Smooth muscle cell (in vitro differentiated cells): ENCODE data around the gene TLCD3B. TPM values are rescaled to one million over a fixed set of nuclear protein-coding genes. Genes with fewer than 3 reads are reported as not detected.

Experiments used
- DNase-seq: peaks from one replicate; lab custom pipeline; 2025; ENCODE audit not compliant: unreplicated experiment; lab: John Stamatoyannopoulos, UW
- H2AFZ ChIP-seq: fragments of 200-600 bp; sonication (generic); 2 replicates; pipeline ENCODE4 v1.6.0; 2016; ENCODE audit warnings: antibody characterized with exemption, low read depth, mild to moderate bottlenecking
- H3F3A ChIP-seq: fragments of 200-600 bp; sonication (generic); 2 replicates; pipeline ENCODE4 v1.6.0; 2017; ENCODE audit warnings: antibody characterized with exemption, low read depth
- H3K27ac ChIP-seq: fragments of 200-600 bp; sonication (generic); 2 replicates; pipeline ENCODE4 v1.5.1; 2016; ENCODE audit warnings: low read depth, mild to moderate bottlenecking
- H3K27me3 ChIP-seq: fragments of 200-600 bp; sonication (generic); 2 replicates; pipeline ENCODE4 v1.6.1; 2016; ENCODE audit warnings: low read depth, mild to moderate bottlenecking
- H3K36me3 ChIP-seq: fragments of 200-600 bp; sonication (generic); 2 replicates; pipeline ENCODE4 v1.5.1; 2016; ENCODE audit warnings: low read depth
- H3K4me1 ChIP-seq: fragments of 200-600 bp; sonication (generic); 2 replicates; pipeline ENCODE4 v1.5.1; 2016; ENCODE audit warnings: low read depth
- H3K4me2 ChIP-seq: fragments of 200-600 bp; sonication (generic); 2 replicates; pipeline ENCODE4 v1.6.0; 2016; ENCODE audit warnings: mild to moderate bottlenecking
- H3K4me3 ChIP-seq: fragments of 200-600 bp; sonication (generic); 2 replicates; pipeline ENCODE4 v1.5.1; 2016; ENCODE audit warnings: mild to moderate bottlenecking
- H3K79me2 ChIP-seq: fragments of 200-600 bp; sonication (generic); 2 replicates; pipeline ENCODE4 v1.6.0; 2016; ENCODE audit warnings: low read depth, mild to moderate bottlenecking
- H3K9ac ChIP-seq: fragments of 200-600 bp; sonication (generic); 2 replicates; pipeline ENCODE4 v1.6.0; 2016; ENCODE audit warnings: low read depth
- H3K9me3 ChIP-seq: fragments of 200-600 bp; sonication (generic); replicated peaks from 2 replicates; pipeline ENCODE4 v1.5.1; 2016; ENCODE audit warnings: low read depth
- H4K20me1 ChIP-seq: fragments of 200-600 bp; sonication (generic); 2 replicates; pipeline ENCODE4 v1.6.0; 2016; ENCODE audit warnings: low read depth
- WGBS: methylation state at CpG from one replicate; pipeline ENCODE4 v1.1.7; 2016; ENCODE audit warnings: low lambda C conversion rate; 5-methylcytosine and 5-hydroxymethylcytosine counted together
- polyA plus RNA-seq: library from polyadenylated mRNA; unstranded; fragments of >200 nt; fragmentation: Nextera tagmentation; extraction: Ambion mirVana; gene quantifications from 2 replicates; pipeline ENCODE4 v1.2.1, GENCODE V29; 2016
- total RNA-seq: library from RNA; depleted of rRNA; stranded (reverse); fragments of >200 nt; gene quantifications from 2 replicates; pipeline ENCODE4 v1.2.3, GENCODE V29; 2014
- TF ChIP-seq, protein P1 (sequence below): fragments of 200-600 bp; sonication (generic); IDR thresholded peaks from 2 replicates; pipeline ENCODE4 v1.5.1; 2017; ENCODE audit warnings: borderline replicate concordance, mild to moderate bottlenecking, antibody characterized with exemption; ENCODE audit not compliant: insufficient read depth, poor library complexity, severe bottlenecking

The TLCD3B gene
- total and polyA plus RNA-seq, 2 experiments from 2014 or later = 0.45 to 0.48 TPM

GRCh38 chr16:29986231-29986630 is 44.8 kb downstream of the TLCD3B start:
- Histone ChIP-seq H3K4me3 (no peak overlapping the region), H3K4me2 (no peak overlapping the region), H3F3A (peaks cover 4% of the 10 kb centered on the region), H4K20me1 (no peaks in the 10 kb centered on the region), H3K27me3 (no peaks in the 10 kb centered on the region), H3K4me1 (no peaks in the 10 kb centered on the region), H3K9me3 (no peaks in the 10 kb centered on the region), H2AFZ (no peak overlapping the region), H3K79me2 (no peaks in the 10 kb centered on the region), H3K9ac (no peak overlapping the region), H3K36me3 (no peaks in the 10 kb centered on the region), H3K27ac (no peak overlapping the region)
- no peak for DNase-seq
- TF ChIP-seq, protein P1, sequence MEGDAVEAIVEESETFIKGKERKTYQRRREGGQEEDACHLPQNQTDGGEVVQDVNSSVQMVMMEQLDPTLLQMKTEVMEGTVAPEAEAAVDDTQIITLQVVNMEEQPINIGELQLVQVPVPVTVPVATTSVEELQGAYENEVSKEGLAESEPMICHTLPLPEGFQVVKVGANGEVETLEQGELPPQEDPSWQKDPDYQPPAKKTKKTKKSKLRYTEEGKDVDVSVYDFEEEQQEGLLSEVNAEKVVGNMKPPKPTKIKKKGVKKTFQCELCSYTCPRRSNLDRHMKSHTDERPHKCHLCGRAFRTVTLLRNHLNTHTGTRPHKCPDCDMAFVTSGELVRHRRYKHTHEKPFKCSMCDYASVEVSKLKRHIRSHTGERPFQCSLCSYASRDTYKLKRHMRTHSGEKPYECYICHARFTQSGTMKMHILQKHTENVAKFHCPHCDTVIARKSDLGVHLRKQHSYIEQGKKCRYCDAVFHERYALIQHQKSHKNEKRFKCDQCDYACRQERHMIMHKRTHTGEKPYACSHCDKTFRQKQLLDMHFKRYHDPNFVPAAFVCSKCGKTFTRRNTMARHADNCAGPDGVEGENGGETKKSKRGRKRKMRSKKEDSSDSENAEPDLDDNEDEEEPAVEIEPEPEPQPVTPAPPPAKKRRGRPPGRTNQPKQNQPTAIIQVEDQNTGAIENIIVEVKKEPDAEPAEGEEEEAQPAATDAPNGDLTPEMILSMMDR = no peak
- 97% methylated on average over 20 of the region's 20 CpGs for WGBS

DNA sequence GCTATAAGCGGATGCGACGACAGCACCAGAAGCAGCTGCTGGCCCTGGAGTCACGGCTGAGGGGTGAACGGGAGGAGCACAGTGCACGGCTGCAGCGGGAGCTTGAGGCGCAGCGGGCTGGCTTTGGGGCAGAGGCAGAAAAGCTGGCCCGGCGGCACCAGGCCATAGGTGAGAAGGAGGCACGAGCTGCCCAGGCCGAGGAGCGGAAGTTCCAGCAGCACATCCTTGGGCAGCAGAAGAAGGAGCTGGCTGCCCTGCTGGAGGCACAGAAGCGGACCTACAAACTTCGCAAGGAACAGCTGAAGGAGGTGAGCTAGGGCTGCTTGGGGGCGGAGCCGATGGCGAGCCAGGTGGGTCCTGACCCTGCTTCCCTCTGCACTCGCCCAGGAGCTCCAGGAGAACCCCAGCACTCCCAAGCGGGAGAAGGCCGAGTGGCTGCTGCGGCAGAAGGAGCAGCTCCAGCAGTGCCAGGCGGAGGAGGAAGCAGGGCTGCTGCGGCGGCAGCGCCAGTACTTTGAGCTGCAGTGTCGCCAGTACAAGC is 45.7 kb downstream of the TLCD3B start:
- Histone ChIP-seq H3K9ac (no peak overlapping the region), H3K4me2 (no peak overlapping the region), H3K4me3 (no peak overlapping the region), H4K20me1 (peaks cover 4% of the 10 kb centered on the region), H3K9me3 (no peaks in the 10 kb centered on the region), H3K27me3 (no peaks in the 10 kb centered on the region), H3K79me2 (no peaks in the 10 kb centered on the region), H3K27ac (no peak overlapping the region), H3F3A (peaks cover 2% of the 10 kb centered on the region), H3K36me3 (peaks cover 5% of the 10 kb centered on the region), H3K4me1 (no peaks in the 10 kb centered on the region), H2AFZ (no peak overlapping the region)
- WGBS = 96% methylated on average over 28 of the region's 28 CpGs
- TF ChIP-seq, protein P1 = no peak
- no peak for DNase-seq

DNA sequence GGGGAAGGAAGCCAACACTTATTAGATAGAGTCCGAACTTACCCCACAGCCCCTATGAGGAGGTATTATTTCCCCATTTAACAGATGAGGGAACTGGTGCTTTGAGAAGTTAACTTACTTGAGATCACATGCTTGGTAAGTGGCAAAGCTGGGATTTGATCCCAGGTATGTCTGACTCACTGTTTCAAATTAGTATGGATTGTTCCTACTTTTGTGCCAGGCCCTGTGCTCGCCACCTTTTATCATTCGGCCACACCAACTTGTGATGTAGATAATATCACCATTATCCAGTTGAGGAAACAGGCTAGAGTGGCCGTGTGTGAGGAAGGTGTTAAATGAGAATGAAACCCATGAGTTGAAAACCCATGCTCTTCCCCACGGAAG is 46.3 kb downstream of the TLCD3B start:
- TF ChIP-seq, protein P1 = no peak
- no peak for DNase-seq
- Histone ChIP-seq H3K4me2 (no peak overlapping the region), H3K27ac (no peak overlapping the region), H3K36me3 (peaks cover 6% of the 10 kb centered on the region), H4K20me1 (peaks cover 4% of the 10 kb centered on the region), H3K9ac (no peak overlapping the region), H3K27me3 (no peaks in the 10 kb centered on the region), H3K9me3 (no peaks in the 10 kb centered on the region), H2AFZ (no peak overlapping the region), H3K79me2 (no peaks in the 10 kb centered on the region), H3F3A (no peaks in the 10 kb centered on the region), H3K4me1 (no peaks in the 10 kb centered on the region), H3K4me3 (no peak overlapping the region)
- 98% methylated on average over 5 of the region's 5 CpGs for WGBS

- no peak for DNase-seq
- Histone ChIP-seq H3K4me3 (no peak overlapping the region), H4K20me1 (peaks cover 8% of the 10 kb centered on the region), H3K79me2 (no peaks in the 10 kb centered on the region), H3K27ac (no peak overlapping the region), H3K4me1 (no peaks in the 10 kb centered on the region), H3K36me3 (peaks cover 6% of the 10 kb centered on the region), H2AFZ (no peak overlapping the region), H3K9me3 (no peaks in the 10 kb centered on the region), H3K9ac (no peak overlapping the region), H3F3A (no peaks in the 10 kb centered on the region), H3K27me3 (no peaks in the 10 kb centered on the region), H3K4me2 (no peak overlapping the region)
- WGBS = 96% methylated on average over 6 of the region's 6 CpGs
- TF ChIP-seq, protein P1 = no peak
Observed at GRCh38 chr16:29984137-29984763, 46.8 kb downstream of the TLCD3B start.
